SK-N-SH (cell line): ENCODE data around the gene ZMIZ1. TPM values are rescaled to one million over a fixed set of nuclear protein-coding genes. Genes with fewer than 3 reads are reported as not detected.

ENCODE experiments used
- CTCF ChIA-PET: fragments of 300-600, 350-600 bp; formaldehyde crosslinking; extraction: SDS; loops from one replicate; lab custom pipeline; 2021; lab: Yijun Ruan, JAX
- POLR2A ChIA-PET: fragments of 350-600 bp; sonication (Branson Sonifier 250); formaldehyde crosslinking; extraction: SDS; loops from one replicate; lab custom pipeline; 2020; ENCODE audit warnings: antibody characterized with exemption, inconsistent platforms; lab: Yijun Ruan, JAX
- DNase-seq: peaks from one replicate; pipeline ENCODE4 v3.0.0; 2012
- H2AFZ ChIP-seq: fragments of 200-600 bp; sonication (generic); 2 replicates; pipeline ENCODE4 v1.8.1; 2016; ENCODE audit warnings: antibody characterized with exemption, mild to moderate bottlenecking, low read depth
- H3F3A ChIP-seq: fragments of 200-600 bp; sonication (generic); replicated peaks from 2 replicates; pipeline ENCODE3; 2016; ENCODE audit warnings: antibody characterized with exemption, mild to moderate bottlenecking; ENCODE audit not compliant: insufficient read depth
- H3K27ac ChIP-seq, 2 experiments: fragments of 200-500 bp in 1 of 2; fragments of 200-600 bp in 1 of 2; sonication (Bioruptor generic) in 1 of 2; sonication (generic), shearing (Covaris generic) in 1 of 2; 2 replicates each; pipeline versions ENCODE4 v1.5.1 to v1.6.1; 2014 to 2016; ENCODE audit warnings: low read depth in 2 of 2, inconsistent platforms in 1 of 2, low read length in 1 of 2, mild to moderate bottlenecking in 1 of 2, mixed read lengths in 1 of 2
- H3K27me3 ChIP-seq: fragments of 200-600 bp; sonication (generic), shearing (Covaris generic); 2 replicates; pipeline ENCODE4 v1.6.1; 2016; ENCODE audit warnings: mixed run types; ENCODE audit not compliant: insufficient read depth
- H3K36me3 ChIP-seq, 2 experiments: fragments of 200-500 bp in 1 of 2; fragments of 200-600 bp in 1 of 2; sonication (Bioruptor generic) in 1 of 2; sonication (generic) in 1 of 2; replicated peaks in 1 of 2; 2 replicates each; pipeline versions ENCODE3 to v1.5.1; 2014 to 2016; ENCODE audit warnings: low read length in 1 of 2, mild to moderate bottlenecking in 1 of 2; ENCODE audit not compliant: insufficient read depth in 2 of 2, control insufficient read depth in 1 of 2
- H3K4me1 ChIP-seq, 2 experiments: fragments of 200-500 bp in 1 of 2; fragments of 200-600 bp in 1 of 2; sonication (Bioruptor generic) in 1 of 2; sonication (generic), shearing (Covaris generic) in 1 of 2; 2 replicates each; pipeline versions ENCODE4 v1.5.1 to v1.6.1; 2014 to 2016; ENCODE audit warnings: low read depth in 1 of 2, low read length in 1 of 2, mixed run types in 1 of 2; ENCODE audit not compliant: insufficient read depth in 2 of 2, control insufficient read depth in 1 of 2
- H3K4me2 ChIP-seq: fragments of 200-600 bp; sonication (generic), shearing (Covaris generic); 2 replicates; pipeline ENCODE4 v1.6.1; 2017; ENCODE audit warnings: mixed run types
- H3K4me3 ChIP-seq, 2 experiments: fragments of 200-500 bp in 1 of 2; fragments of 200-600 bp in 1 of 2; sonication (Bioruptor generic) in 1 of 2; sonication (generic), shearing (Covaris generic) in 1 of 2; 2 replicates each; pipeline versions ENCODE4 v1.5.1 to v1.8.1; 2014 to 2016; ENCODE audit warnings: low read depth in 2 of 2, inconsistent platforms in 1 of 2, low read length in 1 of 2, mild to moderate bottlenecking in 1 of 2, mixed read lengths in 1 of 2, moderate library complexity in 1 of 2
- H3K79me2 ChIP-seq: fragments of 200-600 bp; sonication (generic); 2 replicates; pipeline ENCODE4 v1.8.1; 2017; ENCODE audit warnings: mild to moderate bottlenecking; ENCODE audit not compliant: insufficient read depth
- H3K9ac ChIP-seq: fragments of 200-600 bp; sonication (generic); 2 replicates; pipeline ENCODE4 v1.6.1; 2017; ENCODE audit warnings: mixed run types
- H3K9me2 ChIP-seq: fragments of 200-600 bp; sonication (generic); 2 replicates; pipeline ENCODE4 v1.6.1; 2017; ENCODE audit warnings: mixed run types
- H3K9me3 ChIP-seq: fragments of 200-600 bp; sonication (generic); 2 replicates; pipeline ENCODE4 v1.6.1; 2017; ENCODE audit warnings: mixed run types, mild to moderate bottlenecking, moderate library complexity
- H4K20me1 ChIP-seq: fragments of 200-600 bp; sonication (generic); 2 replicates; pipeline ENCODE4 v1.6.1; 2017; ENCODE audit warnings: mild to moderate bottlenecking, mixed run types; ENCODE audit not compliant: insufficient read depth
- CHD2 ChIP-seq: fragments of 150-350 bp; IDR thresholded peaks from 2 replicates; pipeline ENCODE4 v1.6.1; 2018; ENCODE audit warnings: low read length; ENCODE audit not compliant: partially characterized antibody
- ELF1 ChIP-seq: IDR thresholded peaks from 2 replicates; pipeline ENCODE4 v1.4.0; 2012
- EZH2phosphoT487 ChIP-seq: fragments of 200-600 bp; sonication (generic); IDR thresholded peaks from 2 replicates; pipeline ENCODE4 v1.6.1; 2017; ENCODE audit warnings: low read depth, mixed run types, mild to moderate bottlenecking, antibody characterized with exemption, moderate library complexity, borderline replicate concordance
- FOXJ3 ChIP-seq: sonication (generic); formaldehyde crosslinking; IDR thresholded peaks from 2 replicates; pipeline ENCODE4 v1.5.1; 2020; ENCODE audit warnings: mild to moderate bottlenecking, missing genetic modification reagents
- FOXM1 ChIP-seq: IDR thresholded peaks from 2 replicates; pipeline ENCODE4 v1.4.0; 2012; ENCODE audit warnings: low read depth, mild to moderate bottlenecking
- IRF3 ChIP-seq: fragments of 150-350 bp; IDR thresholded peaks from 2 replicates; pipeline ENCODE4 v1.6.1; 2016; ENCODE audit warnings: mild to moderate bottlenecking, low read depth, low read length
- JUND ChIP-seq: IDR thresholded peaks from 2 replicates; pipeline ENCODE4 v1.4.0; 2012
- MEF2A ChIP-seq: IDR thresholded peaks from 2 replicates; pipeline ENCODE4 v1.4.0; 2012; ENCODE audit warnings: low read depth, borderline replicate concordance
- NRF1 ChIP-seq: IDR thresholded peaks from 2 replicates; pipeline ENCODE4 v1.6.1; 2012; ENCODE audit warnings: low read depth, mild to moderate bottlenecking, low read length
- RAD21 ChIP-seq: IDR thresholded peaks from 2 replicates; pipeline ENCODE4 v1.6.1; 2012; ENCODE audit warnings: mild to moderate bottlenecking, low read length
- RCOR1 ChIP-seq: fragments of 150-350 bp; IDR thresholded peaks from 2 replicates; pipeline ENCODE4 v1.6.1; 2017; ENCODE audit warnings: antibody characterized with exemption, low read length
- SIN3A ChIP-seq: IDR thresholded peaks from 2 replicates; pipeline ENCODE4 v1.6.1; 2012; ENCODE audit warnings: low read depth, mild to moderate bottlenecking, low read length, moderate library complexity, borderline replicate concordance
- TAF1 ChIP-seq: IDR thresholded peaks from 2 replicates; pipeline ENCODE4 v1.6.1; 2012; ENCODE audit warnings: low read depth, mild to moderate bottlenecking, low read length, moderate library complexity, borderline replicate concordance
- TCF12 ChIP-seq: IDR thresholded peaks from 2 replicates; pipeline ENCODE4 v1.4.0; 2012
- TEAD4 ChIP-seq: IDR thresholded peaks from 2 replicates; pipeline ENCODE4 v1.4.0; 2012; ENCODE audit warnings: mild to moderate bottlenecking, borderline replicate concordance; ENCODE audit not compliant: insufficient read depth
- USF1 ChIP-seq: IDR thresholded peaks from 2 replicates; pipeline ENCODE4 v1.4.0; 2012; ENCODE audit warnings: low read depth, borderline replicate concordance
- USF2 ChIP-seq: fragments of 150-350 bp; IDR thresholded peaks from 2 replicates; pipeline ENCODE4 v1.6.1; 2017; ENCODE audit warnings: antibody characterized with exemption, low read length, low read depth, borderline replicate concordance
- YY1 ChIP-seq: IDR thresholded peaks from 2 replicates; pipeline ENCODE4 v1.4.0; 2012; ENCODE audit warnings: low read depth, mild to moderate bottlenecking
- ZBTB33 ChIP-seq: IDR thresholded peaks from 2 replicates; pipeline ENCODE4 v1.4.0; 2012; ENCODE audit warnings: low read depth, borderline replicate concordance
- WGBS: methylation state at CpG from one replicate; pipeline ENCODE4 v1.1.6; 2017; ENCODE audit warnings: low lambda C conversion rate; 5-methylcytosine and 5-hydroxymethylcytosine counted together
- polyA plus RNA-seq, 3 experiments: library from polyadenylated mRNA; depleted of rRNA; stranded (reverse); fragments of >200 nt; gene quantifications; 2 replicates each; pipeline ENCODE4 v1.2.3, GENCODE V29; 2012

ZMIZ1 gene
- polyA plus RNA-seq, 1 of the 3 experiments (the other 2 are of a cell fraction): 23.5 TPM

- Histone ChIP-seq H3K27ac (peak overlapping the region in 1 of 2 experiments; percentile 14; a peak in 1 of 4 replicates), H4K20me1 (peaks cover 100% of the 10 kb centered on the region), H3K9ac (no peak overlapping the region), H3K79me2 (peaks cover 100% of the 10 kb centered on the region), H3K4me3 (no peak overlapping the region), H3K9me2 (no peaks in the 10 kb centered on the region), H3K4me2 (no peak overlapping the region), H3K36me3 (peaks cover 0 to 3% of the 10 kb centered on the region in 2 experiments), H3K27me3 (no peaks in the 10 kb centered on the region), H2AFZ (no peak overlapping the region), H3K9me3 (no peaks in the 10 kb centered on the region), H3K4me1 (peaks cover 24 to 97% of the 10 kb centered on the region in 2 experiments; a peak in 3 of 4 replicates), H3F3A (peaks cover 5% of the 10 kb centered on the region)
- ChIA-PET POLR2A (no interaction called here), CTCF (interaction anchor here (1.0 to 3.8 kb wide), 2 partner anchors 60 to 92 kb away, joined by 3 to 14 read pairs; no protein-coding TSS in a partner anchor)
- TF ChIP-seq MEF2A (no peak), FOXJ3 (CRISPR knock-in tag) (no peak), CHD2 (no peak), EZH2phosphoT487 (no peak), USF2 (no peak), JUND (no peak), TCF12 (no peak), USF1 (no peak), RAD21 (no peak), NRF1 (no peak), TAF1 (no peak), TEAD4 (no peak), SIN3A (no peak), RCOR1 (no peak), ZBTB33 (no peak), YY1 (no peak), ELF1 (no peak), FOXM1 (no peak), IRF3 (no peak)
- DNase-seq: no peak
- WGBS: 90% methylated on average over 6 of the region's 8 CpGs
Measured at GRCh38 chr10:79103585-79103984, 34.8 kb downstream of the ZMIZ1 start.
